Stimulated activated CD8-positive, alpha-beta memory T cell treated with anti-CD3 and anti-CD28 coated beads, Interleukin-15, amount 100 ng/mL, for 48 hours (primary cell): ENCODE data around the gene SDK2.

Source experiments
- DNase-seq, 2 donors: peaks; one replicate each; pipeline ENCODE4 v3.0.0-alpha.2; 2020; ENCODE audit warnings: low read depth in 2 of 2

Gene SDK2

DNA sequence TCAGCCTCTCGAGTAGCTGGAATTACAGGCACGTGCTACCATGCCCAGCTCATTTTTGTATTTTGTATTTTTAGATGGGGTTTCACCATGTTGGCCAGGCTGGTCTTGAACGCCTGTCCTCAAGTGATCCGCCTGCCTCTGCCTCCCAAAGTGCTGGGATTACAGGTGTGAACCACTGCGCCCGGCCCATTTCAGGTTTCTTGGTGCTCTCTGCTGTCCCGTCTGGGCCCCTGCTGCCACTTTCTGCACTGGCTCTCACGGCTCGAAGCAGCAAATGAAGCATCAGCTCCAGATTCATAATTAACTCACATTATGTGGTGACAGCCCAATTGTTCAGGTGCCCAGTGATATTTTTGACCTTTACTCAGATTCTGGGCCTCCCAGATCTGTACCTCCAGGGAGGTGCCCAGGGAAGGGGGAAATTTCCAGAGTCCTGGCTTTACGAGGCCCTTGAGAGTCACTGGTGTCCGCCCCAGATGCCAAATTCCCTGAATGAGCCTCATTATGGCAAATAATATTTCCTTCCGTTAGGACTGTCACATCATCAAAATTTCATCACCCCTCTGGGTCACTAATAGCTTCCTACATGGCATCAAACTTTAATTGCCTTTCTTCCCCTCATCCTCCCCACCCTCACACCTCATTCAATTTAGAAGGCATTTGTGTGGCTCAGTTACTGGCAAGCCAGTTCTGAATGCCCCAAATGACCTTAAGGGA lies 9.0 kb downstream of the SDK2 start:
- DNase-seq: no peak

DNA sequence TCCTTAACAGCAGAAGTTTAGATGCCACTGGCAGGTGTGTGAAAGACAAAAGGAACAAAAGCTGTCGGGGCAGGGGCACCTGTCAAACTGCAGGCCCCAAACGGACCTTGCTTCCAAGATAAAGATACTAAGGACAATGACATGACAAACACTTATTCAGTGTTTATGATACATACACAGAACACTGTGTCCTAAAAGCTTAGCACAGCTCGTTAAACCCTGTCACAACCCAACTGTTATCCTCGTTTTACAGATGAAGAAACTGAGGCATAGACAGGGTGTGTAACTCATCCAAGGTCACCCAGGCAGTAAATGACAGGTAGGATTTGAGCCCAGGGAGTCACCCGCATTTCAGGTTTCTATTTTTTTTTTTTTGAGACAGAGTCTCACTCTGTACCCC lies 9.6 kb downstream of the SDK2 start:
- no peak for DNase-seq

DNA sequence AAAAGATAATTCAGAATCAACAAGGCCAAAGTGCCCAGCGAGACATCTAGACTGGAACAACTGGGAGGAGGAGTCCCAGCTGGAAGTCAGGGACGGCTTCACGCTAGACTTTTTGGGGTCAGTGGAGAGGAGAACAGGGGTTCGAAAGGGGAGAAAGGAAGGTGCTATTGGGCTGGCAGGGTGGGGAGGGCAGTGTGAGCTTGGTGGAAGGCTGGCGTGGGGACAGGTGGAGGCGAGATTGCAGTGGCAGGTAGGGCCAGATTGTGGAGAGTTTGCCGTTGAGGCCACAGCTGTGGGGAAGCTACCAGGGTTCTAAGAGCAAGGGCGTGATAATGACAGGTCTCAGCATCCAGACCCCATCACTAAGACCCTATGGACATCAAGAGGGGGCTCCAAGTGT lies 10.5 kb downstream of the SDK2 start:
- no peak for DNase-seq

DNA sequence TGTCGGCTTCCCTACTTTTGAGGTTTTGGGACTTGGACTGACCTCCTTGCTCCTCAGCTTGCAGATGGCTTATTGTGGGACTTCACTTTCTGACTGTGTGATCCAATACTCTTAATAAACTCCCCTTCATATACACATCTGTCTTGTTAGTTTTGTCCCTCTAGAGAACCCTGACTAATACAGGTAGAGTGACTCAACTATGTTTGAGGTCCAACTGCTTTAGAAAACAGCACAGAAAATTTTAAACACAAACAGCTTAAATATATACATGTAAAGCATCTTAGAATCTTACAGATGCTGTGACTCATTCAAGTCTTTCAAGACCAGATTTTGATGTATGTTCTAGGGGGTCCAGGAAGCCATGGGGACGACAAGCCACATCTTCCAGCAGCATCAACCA lies 11.7 kb downstream of the SDK2 start:
- no peak for DNase-seq

DNA sequence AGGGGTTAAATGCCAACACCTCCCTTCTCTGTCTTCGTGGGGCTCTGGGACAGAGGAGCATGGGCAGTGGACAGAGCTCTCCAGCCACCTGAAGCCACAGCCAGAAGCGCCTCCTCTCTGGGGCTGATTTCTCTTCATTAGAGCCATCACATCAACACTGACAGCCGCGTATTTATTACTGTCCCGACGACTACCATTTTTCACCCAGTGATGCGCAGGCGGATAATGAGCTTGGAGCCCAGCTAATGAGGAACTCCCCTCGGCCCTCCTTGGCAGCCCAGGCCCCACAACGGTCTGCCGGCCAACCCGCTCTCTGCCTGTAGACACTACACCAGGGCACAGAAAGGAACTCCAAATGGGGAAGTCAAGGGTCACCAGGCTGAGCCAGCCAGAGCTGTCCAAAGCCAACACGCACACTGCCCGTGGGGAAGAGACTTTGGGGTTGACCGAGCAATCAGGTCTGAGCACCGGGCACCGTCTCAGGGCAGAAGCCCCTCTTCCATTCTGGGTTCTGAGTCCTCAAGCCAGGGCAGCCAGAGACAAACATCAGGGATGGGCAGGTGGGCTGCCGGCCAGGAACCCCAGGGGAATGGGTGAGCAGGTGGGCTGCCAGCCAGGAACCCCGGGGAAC lies 13.2 kb downstream of the SDK2 start:
- DNase-seq: no peak

DNA sequence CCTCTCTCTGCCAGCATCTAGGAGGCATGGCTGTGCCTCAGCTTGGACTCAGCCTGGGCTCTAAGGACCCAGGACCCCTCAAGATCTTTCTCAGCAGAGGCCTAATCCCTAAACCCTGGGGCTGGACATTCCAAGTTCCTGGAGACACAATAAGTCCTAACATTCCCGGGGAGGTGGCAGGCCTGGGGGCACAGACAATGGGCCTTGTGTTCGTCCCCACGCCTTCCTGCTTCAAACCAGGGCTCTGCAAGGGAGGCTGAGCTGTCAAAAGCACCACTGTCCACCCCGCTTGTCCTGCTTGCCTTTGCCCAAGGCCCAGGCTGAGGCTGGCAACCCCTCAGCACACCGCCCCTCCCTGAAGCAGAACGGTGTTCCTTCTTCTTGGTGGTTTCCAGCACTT lies 13.7 kb downstream of the SDK2 start:
- no peak for DNase-seq

DNA sequence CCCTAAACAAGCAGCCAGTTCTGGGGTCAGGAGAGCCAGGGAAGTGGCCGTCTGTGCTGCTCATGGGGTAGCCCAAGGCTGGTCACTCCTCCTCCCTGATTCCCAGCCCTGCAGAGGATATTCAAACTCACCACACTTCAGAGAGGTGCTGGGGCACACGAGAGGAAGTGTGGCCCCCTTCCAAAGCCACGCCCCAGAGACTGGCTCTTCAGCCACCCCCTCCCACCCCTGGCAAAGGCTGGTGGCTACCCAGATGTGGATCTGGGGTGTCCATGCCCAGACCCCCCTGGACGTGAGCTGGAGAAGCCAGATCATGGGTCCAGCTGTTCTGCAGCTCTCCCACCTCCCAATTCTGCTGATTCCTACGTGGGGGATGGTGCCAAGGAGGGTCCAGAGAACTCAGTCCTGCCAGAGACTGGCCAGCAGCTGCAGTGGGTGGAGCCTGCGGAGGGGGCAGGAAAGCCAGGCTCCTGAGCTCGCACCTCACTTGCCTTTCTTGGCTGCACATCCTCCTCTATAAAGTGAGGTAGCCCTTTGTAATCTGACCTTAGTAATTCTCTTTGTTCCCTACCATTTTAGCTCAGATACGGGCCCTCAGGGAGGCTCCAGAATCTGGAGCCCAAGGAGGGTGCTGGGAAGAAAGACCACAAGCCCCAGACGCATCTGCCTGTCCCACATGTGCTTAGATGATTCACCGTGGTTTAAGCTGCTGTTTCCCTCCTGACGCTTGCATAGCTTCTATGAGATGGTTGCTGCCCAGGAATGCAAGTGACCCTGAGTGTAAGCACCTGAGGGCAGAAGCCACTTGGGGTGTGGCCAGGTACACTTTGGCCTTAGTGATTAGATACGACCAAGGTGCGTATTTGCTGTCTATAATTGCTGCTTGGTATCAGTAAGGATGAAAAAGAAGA lies 15.3 kb downstream of the SDK2 start:
- DNase-seq: no peak

DNA sequence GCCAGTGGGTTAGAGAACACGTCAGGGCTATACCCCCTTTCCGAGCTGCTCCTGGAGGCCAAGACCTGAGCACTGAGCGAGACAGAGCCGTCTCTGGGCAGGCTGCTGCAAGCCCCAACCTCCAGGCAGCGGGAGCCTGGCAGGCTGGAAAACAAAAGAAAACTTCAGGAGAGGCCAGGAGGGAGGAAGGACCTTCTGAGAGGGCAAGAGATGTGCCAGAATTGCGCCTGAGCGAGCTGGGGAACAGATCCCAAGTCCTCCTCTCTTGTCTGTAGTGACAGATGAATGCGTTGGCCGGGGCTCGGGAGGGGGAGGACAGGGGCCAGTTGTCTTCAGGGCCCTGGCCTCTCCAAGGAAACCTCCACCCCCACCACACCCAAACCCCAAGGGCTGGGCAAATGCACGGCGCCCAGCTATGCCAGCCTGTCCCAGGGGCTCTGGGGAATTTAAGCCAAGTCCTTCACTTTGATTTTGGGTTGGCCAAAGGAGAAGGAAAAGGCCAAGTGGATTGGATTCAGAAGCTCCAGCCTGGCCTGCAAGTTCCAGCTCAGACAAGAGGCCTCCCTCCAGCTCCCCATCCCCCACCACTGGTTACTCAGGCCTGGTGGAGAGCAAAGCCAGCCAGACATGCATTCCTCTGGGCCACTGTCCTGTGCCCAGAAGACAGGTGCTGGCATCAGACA lies 18.1 kb downstream of the SDK2 start:
- DNase-seq: no peak

DNA sequence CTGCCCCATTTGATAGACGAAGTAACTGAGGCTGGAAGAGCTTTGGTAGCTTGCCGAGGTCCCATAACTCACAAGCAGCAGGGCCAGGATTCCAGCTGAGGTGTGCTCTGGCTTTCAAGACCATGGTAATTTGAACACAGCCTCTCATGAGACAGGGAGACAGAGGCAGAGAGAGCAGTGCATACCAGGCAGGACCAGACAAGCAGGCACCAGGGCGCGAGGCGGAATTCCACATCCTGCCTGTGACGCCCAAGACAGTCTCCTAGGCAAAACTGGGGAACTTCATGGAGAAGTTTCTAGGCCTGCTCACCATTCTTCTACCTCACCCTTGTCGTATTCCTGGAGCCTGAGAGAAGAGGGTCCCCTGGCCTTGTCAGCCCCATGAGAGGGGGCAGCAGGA lies 19.2 kb downstream of the SDK2 start:
- no peak for DNase-seq

DNA sequence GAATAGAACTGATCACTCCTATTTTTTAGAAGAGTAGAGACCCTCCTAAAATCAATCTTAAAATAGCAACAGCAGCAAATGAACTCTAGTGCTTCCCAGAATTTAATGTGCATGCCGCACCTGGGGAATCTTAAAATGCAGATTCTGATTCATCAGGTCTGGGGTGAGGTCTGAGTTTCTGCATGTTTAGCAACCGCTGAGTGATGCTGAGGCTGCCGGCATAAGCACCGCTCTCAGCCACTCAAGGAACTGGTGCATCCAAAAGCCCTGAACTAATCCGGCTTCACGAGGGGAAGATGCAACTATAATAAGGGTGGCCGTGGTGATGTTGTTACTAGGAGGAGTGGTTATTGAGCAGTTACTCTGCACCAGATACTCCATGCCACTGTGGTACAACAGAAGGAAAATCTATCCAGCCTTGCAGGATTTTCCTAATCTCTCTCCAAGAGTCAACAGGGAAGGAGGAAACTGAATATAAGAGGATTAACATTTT lies 19.7 kb downstream of the SDK2 start:
- DNase-seq: no peak

DNA sequence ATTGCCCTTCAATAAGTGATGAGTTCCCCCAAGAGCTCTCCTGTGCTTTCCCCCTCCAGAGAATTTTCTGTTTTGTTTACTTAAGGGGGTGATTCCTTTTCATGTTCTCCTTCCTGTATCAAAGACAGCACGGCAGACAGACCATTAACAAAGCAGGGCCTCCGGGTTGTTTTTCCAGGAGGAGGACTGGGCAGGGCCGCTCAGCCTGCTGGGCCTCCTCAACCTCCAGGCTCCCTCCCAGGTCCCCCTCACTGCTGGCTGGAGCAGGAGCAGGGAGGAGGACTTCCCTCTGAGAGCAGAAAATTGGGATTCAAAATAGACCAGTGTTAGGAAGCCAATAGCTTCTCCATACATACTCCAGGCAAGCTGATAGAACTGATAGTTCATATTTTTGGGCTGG lies 20.4 kb downstream of the SDK2 start:
- DNase-seq: no peak

DNA sequence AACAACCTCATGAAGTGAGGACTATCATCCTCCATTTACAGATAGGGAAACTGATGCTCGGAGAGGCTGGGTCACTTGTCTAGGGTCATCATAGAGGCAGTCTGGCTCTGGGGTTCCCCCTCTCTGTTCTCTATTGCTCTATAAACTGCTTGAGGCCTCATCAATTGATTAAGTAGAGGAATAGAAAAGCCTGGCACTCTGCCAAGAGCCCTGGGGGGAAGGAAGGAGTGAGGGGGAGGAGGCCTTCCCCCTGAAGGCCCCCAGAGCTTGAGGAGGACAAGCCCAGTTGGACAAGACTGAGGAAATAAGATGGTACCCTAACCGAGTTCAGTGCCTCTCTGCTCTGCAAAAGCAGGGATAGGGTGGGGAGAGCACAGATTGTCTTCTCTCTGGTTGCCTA lies 21.0 kb downstream of the SDK2 start:
- DNase-seq: no peak

DNA sequence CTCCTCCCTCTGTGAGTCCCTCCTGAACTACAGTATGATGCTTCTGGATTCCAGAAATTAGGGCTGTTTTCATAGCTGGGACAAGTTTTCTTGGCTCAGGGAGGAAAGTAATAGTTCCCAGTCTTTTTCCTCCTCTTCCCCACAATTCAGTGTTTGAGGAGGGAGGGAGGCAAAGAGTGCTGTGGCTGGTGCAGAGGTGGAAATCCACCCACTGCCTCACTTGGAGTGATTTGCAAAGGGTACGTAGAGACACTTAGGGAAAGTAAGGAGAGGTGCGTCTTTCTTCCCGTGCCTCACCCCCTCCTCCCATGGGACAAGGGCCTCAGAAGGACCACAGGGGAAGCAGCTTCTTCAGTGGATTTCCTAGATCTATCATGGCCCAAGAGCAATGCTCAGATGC lies 21.9 kb downstream of the SDK2 start:
- no peak for DNase-seq

DNA sequence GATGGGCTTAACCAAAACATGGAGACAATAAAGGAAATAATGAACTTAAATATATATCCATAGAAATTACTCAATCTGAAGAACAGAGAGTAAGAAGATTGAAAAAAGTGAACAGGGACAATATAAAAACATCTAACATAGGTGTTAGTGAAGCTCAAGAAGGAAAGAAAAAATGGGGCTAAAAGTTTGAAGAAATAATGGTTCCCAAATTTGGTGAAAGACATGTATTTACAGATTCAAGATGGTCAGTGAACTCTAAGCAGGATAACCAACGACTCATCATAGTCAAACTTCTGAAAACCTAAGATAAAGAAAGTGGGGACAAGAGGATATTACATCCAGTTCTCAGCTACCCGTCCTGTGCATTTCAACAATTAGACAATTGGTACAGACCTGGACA lies 22.6 kb downstream of the SDK2 start:
- DNase-seq: no peak

DNA sequence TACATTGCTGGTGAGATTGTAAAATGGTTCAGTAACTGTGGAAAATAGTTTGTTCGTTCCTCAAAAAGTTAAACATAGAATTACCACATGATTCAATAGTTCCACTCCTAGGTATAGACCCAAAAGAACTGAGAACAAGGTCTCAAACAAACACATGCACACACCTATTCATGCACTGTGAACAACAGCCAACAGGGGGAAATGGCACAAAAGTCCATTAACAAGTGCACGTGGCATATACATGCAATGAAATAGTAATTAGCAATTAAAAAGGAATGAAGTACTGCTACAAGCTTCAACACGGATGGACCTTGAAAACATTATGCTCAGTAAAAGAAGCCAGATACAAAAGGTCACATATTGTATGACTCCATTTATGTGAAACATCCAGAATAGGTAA lies 23.8 kb downstream of the SDK2 start:
- DNase-seq: no peak

DNA sequence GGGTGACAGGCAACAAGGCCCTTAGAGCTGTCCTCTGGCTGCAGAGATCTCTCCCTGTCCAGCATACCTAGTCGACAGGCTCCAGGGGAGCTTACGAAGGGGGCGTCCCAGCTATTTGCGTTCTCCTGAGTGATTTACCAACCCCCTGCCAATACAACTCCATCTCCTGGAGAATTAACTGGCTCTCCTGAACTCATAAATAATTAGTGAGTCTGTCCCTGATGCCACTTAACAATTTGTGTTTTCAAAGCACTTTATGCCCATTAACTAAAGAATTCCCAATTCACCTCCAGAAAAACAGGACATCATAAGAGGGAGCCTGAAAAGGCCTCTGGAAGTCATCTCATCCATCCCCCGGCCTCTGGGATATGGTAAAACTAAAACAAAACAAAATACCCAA lies 26.7 kb downstream of the SDK2 start:
- no peak for DNase-seq

DNA sequence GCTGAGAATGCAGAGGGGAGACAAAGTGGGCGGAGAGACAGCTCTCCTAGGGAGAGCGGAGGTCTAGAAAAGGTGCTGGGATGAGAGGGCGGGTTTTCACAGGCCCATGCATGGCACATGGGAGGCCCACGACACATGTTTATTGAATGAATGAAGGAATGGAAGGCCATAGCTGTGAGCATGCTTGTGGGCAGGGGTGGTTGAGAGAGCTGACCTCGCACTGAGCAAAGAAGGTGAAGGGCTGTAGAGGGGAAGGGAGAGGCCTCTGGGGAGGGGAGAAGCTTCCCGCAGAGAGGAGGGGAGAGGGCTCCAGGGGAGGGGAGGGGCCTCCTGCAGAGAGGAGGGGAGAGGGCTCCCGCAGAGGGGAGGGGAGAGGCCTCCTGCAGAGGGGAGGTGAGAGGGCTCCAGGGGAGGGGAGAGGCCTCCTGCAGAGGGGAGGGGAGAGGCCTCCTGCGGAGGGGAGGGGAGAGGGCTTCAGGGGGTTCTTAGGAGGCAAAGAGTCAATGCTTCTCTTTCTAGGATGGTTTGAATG lies 27.3 kb downstream of the SDK2 start:
- DNase-seq: no peak

DNA sequence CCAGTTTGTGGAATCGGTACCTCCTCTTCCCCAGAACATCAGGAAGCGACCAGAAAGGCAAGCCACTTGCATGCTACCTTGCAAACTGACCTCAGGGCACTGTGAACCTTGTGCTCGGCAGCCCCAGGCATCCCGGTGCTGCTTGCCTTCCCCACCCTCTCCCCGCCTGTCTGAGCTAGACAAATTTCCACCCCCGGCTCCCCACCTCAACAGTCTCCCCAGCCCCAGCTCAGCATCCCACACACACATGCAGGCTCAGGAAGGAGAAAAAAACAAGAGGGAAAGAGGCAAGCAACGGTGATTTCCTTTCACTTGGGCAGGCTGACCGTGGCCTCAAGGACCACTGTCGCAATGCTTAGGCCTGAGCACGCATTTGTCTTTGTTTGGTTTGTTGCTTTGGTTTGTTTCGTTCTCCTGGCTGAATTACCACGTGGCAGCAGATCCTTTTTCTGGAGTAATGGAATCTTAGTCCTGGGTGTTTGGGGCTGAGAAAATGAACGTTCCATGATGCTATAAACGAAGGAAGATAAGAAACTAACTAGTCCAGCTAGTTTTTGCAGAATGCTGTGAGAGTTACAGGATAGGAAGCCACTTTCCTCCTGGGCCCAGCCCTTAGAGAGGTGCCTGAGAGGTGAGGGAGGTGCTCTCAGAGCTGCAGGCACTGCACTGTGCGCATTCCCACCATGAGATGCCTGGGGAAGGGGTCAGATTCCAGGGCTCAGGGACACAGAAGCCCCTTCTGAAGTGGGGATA lies 27.9 kb downstream of the SDK2 start:
- no peak for DNase-seq

DNA sequence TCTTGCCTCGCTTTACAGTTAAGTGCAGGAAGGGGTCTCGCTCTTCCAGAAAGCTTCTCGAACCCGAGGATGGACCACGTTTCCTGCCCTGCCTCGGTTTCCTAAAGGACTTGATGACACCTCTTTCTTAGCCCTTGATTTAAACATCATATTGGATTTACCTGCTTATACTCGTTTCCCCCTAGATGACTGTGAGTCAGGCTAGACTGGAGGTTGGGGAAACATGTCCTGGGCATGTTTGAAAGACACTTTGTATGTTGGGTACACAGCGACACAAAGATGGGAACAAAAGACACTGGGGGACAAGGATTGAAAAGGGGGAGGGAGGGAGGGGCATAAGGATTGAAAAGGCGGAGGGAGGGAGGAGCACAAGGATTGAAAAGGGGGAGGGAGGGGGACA lies 30.0 kb downstream of the SDK2 start:
- DNase-seq: no peak

DNA sequence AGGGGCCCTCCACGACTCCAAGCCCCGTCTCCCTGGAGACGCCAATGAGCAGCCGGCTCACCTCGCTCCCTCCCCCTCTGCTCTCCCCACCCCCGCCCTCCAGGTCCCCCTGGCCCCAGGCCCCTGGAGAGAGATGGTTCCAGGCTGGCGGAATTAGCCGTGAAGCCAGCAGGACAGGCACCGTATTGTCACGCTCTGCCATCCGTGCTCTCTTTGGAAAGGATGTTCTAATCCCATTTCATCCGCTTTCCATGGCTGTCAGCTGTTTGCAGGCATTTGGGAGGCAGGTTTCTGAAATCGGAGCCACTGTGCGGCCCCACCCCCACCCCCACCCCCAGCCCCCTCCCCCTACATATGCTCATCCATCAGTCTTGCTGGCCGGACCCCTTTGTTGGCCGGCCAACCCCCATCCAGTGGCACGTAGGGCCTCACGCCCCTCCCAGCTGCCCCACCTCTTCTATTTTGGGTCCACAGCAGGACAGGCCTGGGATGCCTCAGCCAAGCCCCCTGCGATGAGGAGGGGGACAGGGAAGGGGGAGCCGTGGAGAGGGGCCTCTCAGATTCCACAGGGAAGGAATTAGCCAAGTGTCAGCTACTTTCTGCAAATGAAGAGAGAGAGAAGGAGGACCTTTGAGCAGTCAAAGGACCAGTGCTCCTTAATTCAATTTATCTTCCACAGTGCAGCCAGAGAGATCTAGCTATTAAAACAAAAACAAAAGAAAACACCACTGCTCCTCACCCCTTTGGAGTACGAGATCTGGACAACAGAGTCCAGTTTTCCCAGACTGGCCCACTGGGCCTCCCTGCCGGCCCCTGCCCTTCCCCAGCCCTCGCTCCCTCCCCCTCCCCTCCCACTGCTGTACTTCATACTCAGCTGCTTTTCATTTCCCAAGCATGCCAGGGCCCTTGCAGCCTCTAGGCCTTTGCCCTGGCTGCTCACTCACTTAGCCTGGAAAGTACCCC lies 30.7 kb downstream of the SDK2 start:
- no peak for DNase-seq
